Effector CD4-positive, alpha-beta T cell (primary cell): ENCODE data around the gene COA7.
A peak's percentile ranks its signal among the peaks of the same experiment; 100 is the strongest.
"Not testable (repeated sequence)": the region's sequence is repeated elsewhere in the genome, so short reads cannot be mapped to it uniquely, and the experiment has no call there.

Experiments used
- DNase-seq: peaks from one replicate; pipeline ENCODE4 v3.0.0-alpha.2; 2020

Gene COA7

GRCh38 chr1:52702886-52703787 is 5.0 kb upstream of the COA7 start:
- DNase-seq: peak; percentile 70

- no peak for DNase-seq
Measured at GRCh38 chr1:52695627-52696026, 2.5 kb downstream of the COA7 start.

DNA sequence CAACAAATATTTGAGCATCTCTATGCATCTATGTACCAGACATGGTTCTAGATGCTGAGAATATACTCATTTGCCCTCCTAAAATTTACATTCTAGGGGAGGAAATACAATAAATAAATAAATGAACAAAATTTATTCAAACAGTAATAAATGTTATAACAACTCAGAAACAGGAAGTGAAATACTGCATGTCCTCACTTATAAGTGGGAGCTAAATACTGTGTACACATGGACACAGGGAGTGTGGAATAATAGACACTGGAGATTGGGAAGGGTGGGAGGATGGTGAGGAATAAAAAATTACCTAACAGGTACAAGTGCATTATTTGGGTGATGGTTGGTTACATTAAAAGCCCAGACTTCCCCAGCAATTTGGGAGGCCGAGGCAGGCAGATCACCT is 4.3 kb downstream of the COA7 start:
- DNase-seq: no peak

- DNase-seq: not testable (repeated sequence)
Measured at GRCh38 chr1:52693351-52693750, 4.8 kb downstream of the COA7 start.

GRCh38 chr1:52692697-52693096 is 5.5 kb downstream of the COA7 start:
- no peak for DNase-seq

DNA sequence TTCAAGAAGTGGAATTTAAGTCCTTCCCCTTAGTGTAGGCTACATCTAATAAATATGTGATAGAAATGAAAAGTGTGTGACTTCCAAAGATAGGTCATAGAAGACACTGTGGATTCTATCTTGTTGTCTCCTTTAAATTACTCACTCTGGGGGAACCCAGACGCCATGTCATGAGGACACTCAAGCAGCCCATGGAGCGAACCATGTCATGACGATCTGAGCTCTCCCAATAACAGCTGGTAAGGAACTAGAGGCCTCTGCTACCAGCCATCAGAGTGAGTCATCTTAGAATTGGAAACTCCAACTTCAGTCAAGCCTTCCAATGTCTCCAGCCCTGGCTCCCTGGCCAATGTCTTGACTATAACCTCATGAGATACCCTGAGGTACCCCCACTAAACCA is 6.3 kb downstream of the COA7 start:
- DNase-seq: no peak

DNA sequence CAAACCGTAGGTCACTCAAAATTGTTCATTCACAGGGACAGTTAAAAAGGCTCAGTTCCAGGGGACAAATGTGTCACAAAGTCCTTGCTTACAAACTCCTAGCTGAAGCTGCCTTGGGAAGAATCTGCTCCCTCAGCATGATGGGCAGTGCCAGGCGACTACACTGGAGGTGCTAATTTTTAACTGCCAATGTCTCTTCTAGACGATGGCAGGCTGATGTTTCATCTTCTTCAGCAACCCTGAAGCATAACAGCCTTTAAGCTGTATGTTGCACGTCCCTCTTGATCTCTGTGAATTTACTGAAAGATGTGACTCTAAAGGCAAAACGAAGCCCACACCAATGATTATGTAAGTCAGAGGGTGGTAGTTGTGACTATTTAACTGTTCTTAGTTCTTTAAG is 11.3 kb downstream of the COA7 start:
- no peak for DNase-seq

DNA sequence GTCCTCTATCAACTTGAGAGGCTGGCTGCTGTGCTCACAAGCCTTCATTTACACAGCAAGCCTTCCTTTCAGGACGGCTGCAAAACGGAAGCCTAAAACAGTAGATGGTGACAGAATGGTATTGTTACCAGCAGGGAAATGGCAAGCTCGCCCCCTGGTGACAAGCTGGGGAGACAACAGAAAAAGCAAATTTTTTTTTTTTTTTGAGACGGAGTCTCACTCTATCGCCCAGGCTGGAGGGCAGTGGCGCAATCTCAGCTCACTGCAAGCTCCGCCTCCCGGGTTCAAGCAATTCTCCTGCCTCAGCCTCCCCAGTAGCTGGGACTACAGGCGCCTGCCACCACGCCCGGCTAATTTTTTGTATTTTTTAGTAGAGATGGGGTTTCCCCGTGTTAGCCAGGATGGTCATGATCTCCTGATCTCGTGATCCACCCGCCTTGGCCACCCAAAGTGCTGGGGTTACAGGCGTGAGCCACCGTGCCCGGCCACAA is 11.8 kb downstream of the COA7 start:
- peak; percentile 69 for DNase-seq

- no peak for DNase-seq
Measured at GRCh38 chr1:52684545-52684944, 13.6 kb downstream of the COA7 start.

- DNase-seq: no peak
Measured at GRCh38 chr1:52683367-52683940, 14.7 kb downstream of the COA7 start.

DNA sequence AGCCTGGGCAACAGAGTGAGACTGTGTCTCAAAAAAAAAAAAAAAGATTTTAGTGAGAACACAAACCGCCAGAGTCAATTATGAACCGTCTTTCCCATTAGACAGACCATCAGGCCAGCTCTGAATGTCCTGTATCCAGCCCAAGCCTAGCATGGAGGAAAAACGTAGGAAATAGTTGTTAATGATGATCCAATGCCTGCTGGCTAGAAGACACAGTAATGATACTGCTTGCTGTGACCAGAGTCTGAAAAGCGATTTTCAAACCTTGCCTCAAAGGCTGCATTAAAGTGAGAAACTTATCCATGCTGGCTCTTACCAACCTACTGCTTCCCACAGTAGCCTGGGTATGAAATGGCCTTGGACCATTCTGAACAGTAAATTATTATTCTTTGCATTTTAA is 17.0 kb downstream of the COA7 start:
- no peak for DNase-seq

DNA sequence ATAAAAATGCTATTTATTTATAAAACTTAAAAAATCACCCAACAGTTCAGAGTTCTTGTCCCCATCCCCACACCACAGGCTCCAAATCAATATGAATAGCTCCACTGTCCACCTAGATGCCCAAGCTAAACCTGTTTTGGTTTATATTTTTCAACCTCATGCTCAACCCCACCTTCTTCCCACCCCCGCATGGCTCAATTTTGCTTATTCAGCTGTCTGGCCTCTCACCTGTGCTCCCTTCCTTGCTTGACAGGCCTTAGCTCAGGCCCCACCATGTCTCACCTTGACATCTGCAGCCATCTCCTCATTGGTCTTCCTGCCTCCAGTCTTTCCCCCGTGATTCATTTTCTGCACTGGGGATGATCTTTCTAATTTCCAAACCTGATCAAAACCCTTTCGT is 17.8 kb downstream of the COA7 start:
- no peak for DNase-seq

- DNase-seq: no peak
Measured at GRCh38 chr1:52679498-52679897, 18.6 kb downstream of the COA7 start.

DNA sequence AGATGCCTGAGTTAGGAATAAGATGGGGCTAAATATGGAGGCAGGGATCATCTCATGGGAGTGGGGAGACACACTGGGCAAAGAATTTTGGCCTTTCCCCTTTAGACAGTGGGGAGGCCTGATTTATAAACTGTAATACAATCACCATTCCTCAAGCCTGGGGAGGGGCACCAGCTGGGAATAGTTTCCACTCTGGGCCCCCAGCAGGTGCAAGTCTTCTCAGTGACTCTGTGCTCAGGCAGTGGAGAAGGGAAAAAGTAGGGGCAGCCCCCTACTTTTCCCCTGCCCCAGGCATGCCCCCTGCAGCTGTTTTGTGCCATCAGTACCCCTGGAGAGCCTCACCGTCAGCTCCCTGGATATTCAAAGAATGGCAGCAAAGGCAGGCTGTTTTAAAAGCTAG is 19.1 kb downstream of the COA7 start:
- DNase-seq: no peak

- DNase-seq: no peak
Measured at GRCh38 chr1:52677076-52677806, 20.9 kb downstream of the COA7 start.

DNA sequence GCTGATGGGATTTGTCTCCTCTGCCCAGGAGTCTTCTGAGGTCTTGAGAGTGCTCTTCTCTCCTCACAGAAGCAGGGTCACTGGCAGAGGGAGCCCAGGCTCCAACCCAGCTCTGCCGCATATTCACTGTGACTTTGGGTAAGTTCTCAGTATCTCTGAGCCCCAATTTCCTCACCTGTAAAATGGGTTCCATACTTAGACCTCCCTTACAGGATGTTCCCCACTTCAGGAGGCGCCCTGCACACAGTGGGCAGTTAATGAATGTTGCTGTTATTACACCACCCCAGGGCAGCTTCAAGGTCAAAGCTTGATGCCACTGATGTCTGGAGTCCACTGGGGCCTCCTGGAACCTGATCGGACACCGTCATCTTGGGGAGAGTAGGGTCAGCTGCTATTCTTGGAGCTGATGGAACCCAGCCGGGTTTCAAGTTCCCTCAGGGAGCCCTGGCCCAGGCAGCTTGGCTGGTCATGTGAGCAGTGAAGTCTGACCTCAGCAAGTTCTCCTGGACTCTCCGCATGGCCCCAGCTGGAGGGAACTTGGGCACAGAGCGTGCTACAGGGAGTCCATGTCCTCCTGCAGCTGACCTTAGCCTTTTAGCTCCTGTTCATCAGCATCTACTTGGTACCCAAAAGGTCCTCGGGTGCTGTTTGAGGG is 21.8 kb downstream of the COA7 start:
- DNase-seq: no peak

- DNase-seq: no peak
Measured at GRCh38 chr1:52674497-52675384, 23.4 kb downstream of the COA7 start.

- DNase-seq: no peak
Measured at GRCh38 chr1:52673513-52673912, 24.6 kb downstream of the COA7 start.

- no peak for DNase-seq
Measured at GRCh38 chr1:52672946-52673345, 25.2 kb downstream of the COA7 start.

DNA sequence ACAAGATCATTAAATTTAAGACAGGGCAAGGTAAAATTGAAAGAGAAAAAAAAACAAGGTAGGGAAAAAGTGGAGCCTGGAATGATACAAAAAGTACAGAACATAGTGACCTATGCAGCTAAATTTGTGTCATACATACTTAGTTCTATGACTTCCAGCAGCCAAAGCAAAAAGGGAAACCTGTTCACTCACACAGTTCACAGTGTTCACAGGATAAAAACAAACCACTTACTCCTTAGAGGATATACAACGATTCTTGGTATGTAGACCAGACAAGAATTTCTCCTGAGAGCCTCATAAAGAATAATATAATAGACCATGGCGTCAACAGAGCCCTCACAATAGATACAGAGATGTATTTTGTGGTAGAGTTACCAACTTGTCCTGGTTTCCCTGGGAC is 27.5 kb downstream of the COA7 start:
- no peak for DNase-seq

- DNase-seq: no peak
Measured at GRCh38 chr1:52669696-52670095, 28.5 kb downstream of the COA7 start.

GRCh38 chr1:52668711-52669110 is 29.4 kb downstream of the COA7 start:
- DNase-seq: no peak
